ENCODE measurements around the gene CCND1.
A peak's percentile ranks its signal among the peaks of the same experiment; 100 is the strongest.

Gene CCND1

GRCh38 chr11:69652999-69653398, 12.0 kb downstream of the CCND1 start:
- no peak for TF ChIP-seq CEBPB (IDR thresholded peaks at IDR 0.05)
- no peak for TF ChIP-seq ZBTB7A (IDR thresholded peaks at IDR 0.05; ENCODE audit: low read depth)
- TF ChIP-seq USF1 (IDR thresholded peaks at IDR 0.05), result no peak
- TF ChIP-seq TCF12 (IDR thresholded peaks at IDR 0.05; ENCODE audit: low read depth), result no peak
- TF ChIP-seq EP300 (IDR thresholded peaks at IDR 0.05; ENCODE audit: borderline replicate concordance), result no peak
- TF ChIP-seq MAX (IDR thresholded peaks at IDR 0.05), result no peak
- no peak for TF ChIP-seq NFIC (IDR thresholded peaks at IDR 0.05)
- no peak for TF ChIP-seq RAD21 (IDR thresholded peaks at IDR 0.05; ENCODE audit: low read depth)
- TF ChIP-seq REST (IDR thresholded peaks at IDR 0.05; ENCODE audit: low read depth), result no peak
- TF ChIP-seq FOXM1 (IDR thresholded peaks at IDR 0.05; ENCODE audit: borderline replicate concordance, low read depth), result no peak
- TF ChIP-seq EGR1 (IDR thresholded peaks at IDR 0.05), result no peak
- no peak for TF ChIP-seq TAF1 (IDR thresholded peaks at IDR 0.05; ENCODE audit: low read depth)
- no peak for TF ChIP-seq CREB1 (IDR thresholded peaks at IDR 0.05; ENCODE audit: low read depth)
- no peak for TF ChIP-seq TEAD4 (IDR thresholded peaks at IDR 0.05)
- no peak for TF ChIP-seq YY1 (IDR thresholded peaks at IDR 0.05; ENCODE audit: low read depth)

GRCh38 chr11:69653406-69653960, 12.5 kb downstream of the CCND1 start:
- TF ChIP-seq ZBTB7A (IDR thresholded peaks at IDR 0.05; ENCODE audit: low read depth) (no peak), EP300 (IDR thresholded peaks at IDR 0.05; ENCODE audit: borderline replicate concordance) (no peak), NFIC (IDR thresholded peaks at IDR 0.05) (no peak), CREB1 (IDR thresholded peaks at IDR 0.05; ENCODE audit: low read depth) (no peak), EGR1 (IDR thresholded peaks at IDR 0.05) (no peak), YY1 (IDR thresholded peaks at IDR 0.05; ENCODE audit: low read depth) (no peak), USF1 (IDR thresholded peaks at IDR 0.05) (no peak), TCF12 (IDR thresholded peaks at IDR 0.05; ENCODE audit: low read depth) (no peak), TEAD4 (IDR thresholded peaks at IDR 0.05) (no peak), TAF1 (IDR thresholded peaks at IDR 0.05; ENCODE audit: low read depth) (no peak), FOXM1 (IDR thresholded peaks at IDR 0.05; ENCODE audit: borderline replicate concordance, low read depth) (no peak), REST (IDR thresholded peaks at IDR 0.05; ENCODE audit: low read depth) (no peak), MAX (IDR thresholded peaks at IDR 0.05) (no peak), RAD21 (IDR thresholded peaks at IDR 0.05; ENCODE audit: low read depth) (no peak), CEBPB (IDR thresholded peaks at IDR 0.05) (no peak)

GRCh38 chr11:69654001-69654659, 13.2 kb downstream of the CCND1 start:
- 0 out of 2 replicates have a peak, but pooled peaks have one; percentile 4 for TF ChIP-seq TCF12 (IDR thresholded peaks at IDR 0.05; ENCODE audit: low read depth)
- peak; percentile 59 for TF ChIP-seq NFIC (IDR thresholded peaks at IDR 0.05)
- no peak for TF ChIP-seq CEBPB (IDR thresholded peaks at IDR 0.05)

- TF ChIP-seq TAF1 (IDR thresholded peaks at IDR 0.05; ENCODE audit: low read depth), result no peak
- TF ChIP-seq TCF12 (IDR thresholded peaks at IDR 0.05; ENCODE audit: low read depth), result no peak
- TF ChIP-seq TEAD4 (IDR thresholded peaks at IDR 0.05), result peak; percentile 14
- TF ChIP-seq FOXM1 (IDR thresholded peaks at IDR 0.05; ENCODE audit: borderline replicate concordance, low read depth), result no peak
- TF ChIP-seq REST (IDR thresholded peaks at IDR 0.05; ENCODE audit: low read depth), result no peak
- TF ChIP-seq CREB1 (IDR thresholded peaks at IDR 0.05; ENCODE audit: low read depth), result no peak
- TF ChIP-seq CEBPB (IDR thresholded peaks at IDR 0.05), result 0 out of 2 replicates have a peak, but pooled peaks have one; percentile 8
- TF ChIP-seq YY1 (IDR thresholded peaks at IDR 0.05; ENCODE audit: low read depth), result 0 out of 2 replicates have a peak, but pooled peaks have one; percentile 6
- TF ChIP-seq MAX (IDR thresholded peaks at IDR 0.05), result no peak; the same call in 1 of the 2 replicates
- no peak for TF ChIP-seq EP300 (IDR thresholded peaks at IDR 0.05; ENCODE audit: borderline replicate concordance)
- TF ChIP-seq RAD21 (IDR thresholded peaks at IDR 0.05; ENCODE audit: low read depth), result peak; percentile 17; the same call in 1 of the 2 replicates
- TF ChIP-seq EGR1 (IDR thresholded peaks at IDR 0.05), result no peak
- TF ChIP-seq USF1 (IDR thresholded peaks at IDR 0.05), result peak; percentile 56
- TF ChIP-seq ZBTB7A (IDR thresholded peaks at IDR 0.05; ENCODE audit: low read depth), result no peak
- TF ChIP-seq NFIC (IDR thresholded peaks at IDR 0.05), result no peak
Observed at GRCh38 chr11:69654660-69655478, 13.9 kb downstream of the CCND1 start.

Measured in Ishikawa (cell line).